ENCODE results near the gene PLPPR1.
A peak's percentile ranks its signal among the peaks of the same experiment; 100 is the strongest.

The PLPPR1 gene

DNA sequence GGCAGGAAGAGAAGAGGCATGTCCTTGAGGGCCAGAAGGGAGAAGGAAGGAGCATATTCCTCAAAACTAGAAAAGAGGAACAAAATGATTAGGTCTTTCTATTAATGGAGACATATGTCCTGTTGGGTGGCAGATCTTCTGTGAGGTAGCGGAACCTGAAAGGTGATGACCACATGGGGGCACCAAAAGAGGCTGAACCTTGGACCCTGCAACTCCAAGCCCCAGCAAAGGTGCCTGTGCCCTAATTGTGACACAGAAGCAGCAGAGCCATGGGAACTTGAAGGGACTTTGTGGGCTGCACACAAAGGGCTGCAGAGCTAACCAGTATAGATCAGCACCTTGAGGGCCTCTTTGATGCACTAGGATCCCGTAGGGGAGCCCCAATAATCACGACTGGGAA lies 198.3 kb downstream of the PLPPR1 start:
- no peak overlapping the region for H3K27ac ChIP-seq
- TF ChIP-seq, protein P1, sequence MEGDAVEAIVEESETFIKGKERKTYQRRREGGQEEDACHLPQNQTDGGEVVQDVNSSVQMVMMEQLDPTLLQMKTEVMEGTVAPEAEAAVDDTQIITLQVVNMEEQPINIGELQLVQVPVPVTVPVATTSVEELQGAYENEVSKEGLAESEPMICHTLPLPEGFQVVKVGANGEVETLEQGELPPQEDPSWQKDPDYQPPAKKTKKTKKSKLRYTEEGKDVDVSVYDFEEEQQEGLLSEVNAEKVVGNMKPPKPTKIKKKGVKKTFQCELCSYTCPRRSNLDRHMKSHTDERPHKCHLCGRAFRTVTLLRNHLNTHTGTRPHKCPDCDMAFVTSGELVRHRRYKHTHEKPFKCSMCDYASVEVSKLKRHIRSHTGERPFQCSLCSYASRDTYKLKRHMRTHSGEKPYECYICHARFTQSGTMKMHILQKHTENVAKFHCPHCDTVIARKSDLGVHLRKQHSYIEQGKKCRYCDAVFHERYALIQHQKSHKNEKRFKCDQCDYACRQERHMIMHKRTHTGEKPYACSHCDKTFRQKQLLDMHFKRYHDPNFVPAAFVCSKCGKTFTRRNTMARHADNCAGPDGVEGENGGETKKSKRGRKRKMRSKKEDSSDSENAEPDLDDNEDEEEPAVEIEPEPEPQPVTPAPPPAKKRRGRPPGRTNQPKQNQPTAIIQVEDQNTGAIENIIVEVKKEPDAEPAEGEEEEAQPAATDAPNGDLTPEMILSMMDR (conservative IDR thresholded peaks at IDR 0.05) = no peak

DNA sequence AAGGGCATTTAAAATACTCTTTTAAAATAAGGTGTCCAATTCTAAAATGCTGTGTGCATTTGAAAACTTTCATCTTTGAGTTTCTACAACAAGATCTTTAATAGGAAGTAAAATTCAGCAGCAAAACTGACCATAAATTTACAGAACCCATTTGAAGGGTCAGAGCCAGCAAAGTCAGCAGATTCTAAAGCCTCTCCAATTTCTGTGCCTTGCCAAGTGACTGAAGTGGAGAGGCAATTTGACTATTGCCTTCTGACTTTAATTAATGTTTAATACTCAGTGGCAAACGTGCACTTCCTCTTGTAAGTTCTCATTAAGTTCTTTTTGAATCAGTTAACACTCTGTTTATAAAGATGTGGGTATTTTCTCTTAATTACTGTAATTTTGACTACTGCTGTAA lies 201.1 kb downstream of the PLPPR1 start:
- TF ChIP-seq, protein P1 (conservative IDR thresholded peaks at IDR 0.05) = no peak
- H3K27ac ChIP-seq = no peak overlapping the region

DNA sequence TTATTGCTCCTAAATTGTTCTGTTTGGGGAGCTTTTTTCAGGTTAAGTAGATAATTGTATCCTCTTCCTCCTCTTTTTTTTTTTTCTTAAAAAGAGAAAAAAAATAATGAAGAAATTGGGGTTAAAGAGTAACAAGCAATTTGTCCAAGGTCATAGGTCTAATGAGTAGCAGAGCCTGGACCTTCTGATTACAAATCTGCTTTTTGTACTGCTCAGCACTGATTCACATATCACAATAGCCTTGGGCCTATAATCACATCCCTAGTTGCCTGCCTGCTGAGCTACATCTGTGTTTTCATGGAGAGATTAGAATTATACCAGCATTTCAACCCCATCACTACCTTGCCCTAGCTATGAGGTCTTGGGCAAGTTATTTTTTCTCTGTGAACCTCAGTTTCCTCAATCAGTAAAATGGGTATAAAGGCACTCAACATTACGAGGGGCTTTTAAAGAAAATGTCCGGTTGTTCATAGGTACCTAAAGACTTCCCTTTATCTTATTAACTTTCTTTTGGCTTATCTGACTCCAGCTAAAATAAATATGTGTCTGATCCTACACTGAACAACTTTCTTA lies 204.0 kb downstream of the PLPPR1 start:
- H3K27ac ChIP-seq = no peak overlapping the region
- TF ChIP-seq, protein P1 (conservative IDR thresholded peaks at IDR 0.05) = no peak

DNA sequence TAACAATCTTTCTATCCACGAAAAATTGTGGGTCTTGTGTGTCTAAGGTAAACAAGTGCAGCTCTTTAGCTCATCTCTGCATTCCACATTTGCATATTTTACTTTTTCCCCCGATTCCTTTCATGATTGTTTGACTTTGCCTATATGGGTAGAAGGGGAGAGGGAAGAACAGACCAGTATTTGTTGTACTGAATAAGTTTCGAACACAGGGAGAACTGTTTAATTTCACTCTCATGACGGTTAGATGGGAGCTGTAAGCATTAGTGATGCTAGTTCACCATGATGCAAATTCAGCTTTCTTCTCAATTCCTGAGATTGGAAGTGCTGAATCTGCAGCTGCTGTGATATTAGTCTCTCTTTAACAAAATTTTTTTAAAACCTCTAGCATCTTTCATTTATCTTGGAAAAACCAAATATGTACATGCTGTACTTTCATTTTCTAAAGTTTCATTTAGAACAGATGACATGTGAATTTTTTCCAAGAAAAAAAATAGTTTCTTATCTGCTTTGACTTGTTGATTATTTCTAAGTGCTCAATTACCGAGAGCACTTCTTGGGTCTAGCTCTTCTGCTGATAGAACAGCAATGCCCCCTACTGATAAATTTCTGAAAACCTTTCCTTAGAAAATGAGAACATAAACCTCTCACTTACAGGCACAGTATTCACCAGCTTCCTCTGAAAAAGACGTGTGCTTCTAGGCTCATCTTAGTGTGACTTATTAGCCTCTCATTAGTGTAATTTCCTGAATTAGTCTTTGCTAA lies 206.8 kb downstream of the PLPPR1 start:
- no peak overlapping the region for H3K27ac ChIP-seq
- TF ChIP-seq, protein P1 (conservative IDR thresholded peaks at IDR 0.05) = peak; percentile 94

DNA sequence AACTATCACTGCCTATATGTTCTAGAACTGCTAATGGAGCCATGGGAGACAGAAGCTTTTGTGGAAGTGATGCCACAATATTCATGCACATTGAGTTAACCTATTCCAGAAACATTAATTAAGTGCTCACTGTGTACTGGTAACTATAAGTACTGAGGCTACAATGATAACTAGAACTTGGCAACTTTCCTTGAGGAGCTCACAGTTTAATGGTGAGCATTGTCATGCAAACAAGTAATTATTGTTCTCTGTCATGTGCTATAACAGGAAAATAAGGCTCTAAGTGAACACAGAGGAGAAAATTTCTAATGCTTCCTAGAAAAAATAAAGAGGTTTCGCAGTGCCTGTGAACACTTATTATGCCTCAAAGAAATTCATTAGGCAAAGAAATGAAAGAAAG lies 214.1 kb downstream of the PLPPR1 start:
- TF ChIP-seq, protein P1 (conservative IDR thresholded peaks at IDR 0.05) = no peak
- no peak overlapping the region for H3K27ac ChIP-seq

DNA sequence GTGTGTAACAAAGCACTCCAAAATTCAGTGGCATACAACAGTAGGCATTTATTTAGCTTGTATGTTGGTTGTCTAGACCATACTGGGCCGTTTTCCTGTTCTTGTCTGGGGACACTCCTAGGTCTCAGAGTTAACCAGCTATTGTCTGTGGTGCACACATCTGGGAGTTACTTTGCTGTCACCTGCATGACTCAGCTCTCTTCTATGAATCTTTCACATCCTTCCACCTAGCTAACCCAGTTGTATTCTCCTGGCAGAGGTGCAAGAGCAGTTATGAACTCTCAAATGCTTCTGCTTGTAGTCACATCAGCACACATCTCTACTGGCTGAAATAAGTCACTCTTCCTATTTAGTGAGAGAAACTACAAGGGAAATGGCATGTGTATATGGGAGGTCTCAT lies 218.2 kb downstream of the PLPPR1 start:
- TF ChIP-seq, protein P1 (conservative IDR thresholded peaks at IDR 0.05) = no peak
- no peak overlapping the region for H3K27ac ChIP-seq

DNA sequence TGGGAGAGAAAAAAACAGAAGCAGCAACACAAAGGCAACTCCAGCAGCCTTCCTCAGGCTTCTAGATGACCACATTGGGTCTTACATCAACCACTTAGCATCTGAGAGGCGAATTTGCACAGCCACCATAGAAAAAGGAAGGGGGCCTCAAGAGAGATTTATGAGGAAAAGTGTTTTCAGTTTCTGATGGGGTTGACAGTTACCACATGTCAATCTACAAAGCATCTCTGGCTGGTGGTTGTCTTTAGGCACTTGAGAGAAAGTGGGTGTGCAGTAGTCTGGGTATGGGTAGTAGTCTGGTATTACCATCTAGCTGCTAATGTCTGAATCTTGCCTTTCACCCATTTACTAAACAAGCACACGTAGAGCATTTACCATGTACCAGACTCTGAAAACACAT lies 218.8 kb downstream of the PLPPR1 start:
- TF ChIP-seq, protein P1 (conservative IDR thresholded peaks at IDR 0.05) = no peak
- no peak overlapping the region for H3K27ac ChIP-seq

Data from VCaP (cell line).